ENCODE measurements around the gene GSC.

- TF ChIP-seq CTCF (conservative IDR thresholded peaks at IDR 0.05): no peak
- no peak for TF ChIP-seq ZFX (IDR thresholded peaks at IDR 0.05)
Measured at GRCh38 chr14:94751321-94751720, 18.6 kb downstream of the GSC start.

Data from C4-2B (cell line).